Measurements from ENCODE around the gene APOL5. TPM values are rescaled to one million over a fixed set of nuclear protein-coding genes. Genes with fewer than 3 reads are reported as not detected.

APOL5 gene
- total RNA-seq, 1 experiment from 2014 or later, result not detected

DNA sequence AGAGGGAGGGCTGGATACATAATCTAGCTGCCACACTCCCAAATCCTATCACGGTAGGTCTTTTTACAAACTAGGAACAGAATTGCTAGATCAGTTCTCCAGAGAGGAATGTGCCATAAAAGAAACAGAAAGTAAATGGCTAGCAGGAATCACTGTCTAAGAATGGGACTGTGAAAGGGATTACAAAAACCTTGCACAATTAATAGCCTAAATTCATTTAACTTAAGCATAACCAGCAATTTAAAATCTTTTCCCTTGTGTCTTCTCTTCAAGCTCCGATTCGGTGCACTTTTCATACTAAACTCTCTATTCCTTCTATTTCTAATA, 35.2 kb downstream of the APOL5 start (continued):
- TF ChIP-seq E2F4 (CRISPR knock-in tag; IDR thresholded peaks at IDR 0.05; ENCODE audit: borderline replicate concordance, low read depth) (no peak), CREB1 (CRISPR knock-in tag; IDR thresholded peaks at IDR 0.05) (no peak)

GRCh38 chr22:35754761-35755160, 37.1 kb downstream of the APOL5 start:
- Mint-ChIP-seq H3K27ac (no peak overlapping the region), H3K4me1 (peaks cover 34% of the 10 kb centered on the region), H3K27me3 (ENCODE audit: low read depth) (no peaks in the 10 kb centered on the region), H3K36me3 (peaks cover 21% of the 10 kb centered on the region), H3K4me3 (no peak overlapping the region), H3K9me3 (no peaks in the 10 kb centered on the region)
- POLR2A ChIA-PET, result interaction anchor here (0.6 kb wide), 1 partner anchor 57 kb away, joined by 3 read pairs; no protein-coding TSS in a partner anchor
- CTCF ChIA-PET, result interaction anchor here (2.0 kb wide), 1 partner anchor 123 kb away, joined by 9 read pairs; no protein-coding TSS in a partner anchor
- no peak for TF ChIP-seq NR2C2 (CRISPR knock-in tag; IDR thresholded peaks at IDR 0.05)
- no peak for TF ChIP-seq NFE2L1 (CRISPR knock-in tag; IDR thresholded peaks at IDR 0.05)
- TF ChIP-seq, protein P1, sequence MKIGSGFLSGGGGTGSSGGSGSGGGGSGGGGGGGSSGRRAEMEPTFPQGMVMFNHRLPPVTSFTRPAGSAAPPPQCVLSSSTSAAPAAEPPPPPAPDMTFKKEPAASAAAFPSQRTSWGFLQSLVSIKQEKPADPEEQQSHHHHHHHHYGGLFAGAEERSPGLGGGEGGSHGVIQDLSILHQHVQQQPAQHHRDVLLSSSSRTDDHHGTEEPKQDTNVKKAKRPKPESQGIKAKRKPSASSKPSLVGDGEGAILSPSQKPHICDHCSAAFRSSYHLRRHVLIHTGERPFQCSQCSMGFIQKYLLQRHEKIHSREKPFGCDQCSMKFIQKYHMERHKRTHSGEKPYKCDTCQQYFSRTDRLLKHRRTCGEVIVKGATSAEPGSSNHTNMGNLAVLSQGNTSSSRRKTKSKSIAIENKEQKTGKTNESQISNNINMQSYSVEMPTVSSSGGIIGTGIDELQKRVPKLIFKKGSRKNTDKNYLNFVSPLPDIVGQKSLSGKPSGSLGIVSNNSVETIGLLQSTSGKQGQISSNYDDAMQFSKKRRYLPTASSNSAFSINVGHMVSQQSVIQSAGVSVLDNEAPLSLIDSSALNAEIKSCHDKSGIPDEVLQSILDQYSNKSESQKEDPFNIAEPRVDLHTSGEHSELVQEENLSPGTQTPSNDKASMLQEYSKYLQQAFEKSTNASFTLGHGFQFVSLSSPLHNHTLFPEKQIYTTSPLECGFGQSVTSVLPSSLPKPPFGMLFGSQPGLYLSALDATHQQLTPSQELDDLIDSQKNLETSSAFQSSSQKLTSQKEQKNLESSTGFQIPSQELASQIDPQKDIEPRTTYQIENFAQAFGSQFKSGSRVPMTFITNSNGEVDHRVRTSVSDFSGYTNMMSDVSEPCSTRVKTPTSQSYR (CRISPR knock-in tag; IDR thresholded peaks at IDR 0.05), result no peak
- TF ChIP-seq JUN (CRISPR knock-in tag; IDR thresholded peaks at IDR 0.05), result no peak
- TF ChIP-seq PRRX2 (CRISPR knock-in tag; IDR thresholded peaks at IDR 0.05), result no peak
- TF ChIP-seq E2F1 (CRISPR knock-in tag; IDR thresholded peaks at IDR 0.05), result no peak
- TF ChIP-seq NFATC4 (CRISPR knock-in tag; IDR thresholded peaks at IDR 0.05), result no peak
- TF ChIP-seq, protein P2, sequence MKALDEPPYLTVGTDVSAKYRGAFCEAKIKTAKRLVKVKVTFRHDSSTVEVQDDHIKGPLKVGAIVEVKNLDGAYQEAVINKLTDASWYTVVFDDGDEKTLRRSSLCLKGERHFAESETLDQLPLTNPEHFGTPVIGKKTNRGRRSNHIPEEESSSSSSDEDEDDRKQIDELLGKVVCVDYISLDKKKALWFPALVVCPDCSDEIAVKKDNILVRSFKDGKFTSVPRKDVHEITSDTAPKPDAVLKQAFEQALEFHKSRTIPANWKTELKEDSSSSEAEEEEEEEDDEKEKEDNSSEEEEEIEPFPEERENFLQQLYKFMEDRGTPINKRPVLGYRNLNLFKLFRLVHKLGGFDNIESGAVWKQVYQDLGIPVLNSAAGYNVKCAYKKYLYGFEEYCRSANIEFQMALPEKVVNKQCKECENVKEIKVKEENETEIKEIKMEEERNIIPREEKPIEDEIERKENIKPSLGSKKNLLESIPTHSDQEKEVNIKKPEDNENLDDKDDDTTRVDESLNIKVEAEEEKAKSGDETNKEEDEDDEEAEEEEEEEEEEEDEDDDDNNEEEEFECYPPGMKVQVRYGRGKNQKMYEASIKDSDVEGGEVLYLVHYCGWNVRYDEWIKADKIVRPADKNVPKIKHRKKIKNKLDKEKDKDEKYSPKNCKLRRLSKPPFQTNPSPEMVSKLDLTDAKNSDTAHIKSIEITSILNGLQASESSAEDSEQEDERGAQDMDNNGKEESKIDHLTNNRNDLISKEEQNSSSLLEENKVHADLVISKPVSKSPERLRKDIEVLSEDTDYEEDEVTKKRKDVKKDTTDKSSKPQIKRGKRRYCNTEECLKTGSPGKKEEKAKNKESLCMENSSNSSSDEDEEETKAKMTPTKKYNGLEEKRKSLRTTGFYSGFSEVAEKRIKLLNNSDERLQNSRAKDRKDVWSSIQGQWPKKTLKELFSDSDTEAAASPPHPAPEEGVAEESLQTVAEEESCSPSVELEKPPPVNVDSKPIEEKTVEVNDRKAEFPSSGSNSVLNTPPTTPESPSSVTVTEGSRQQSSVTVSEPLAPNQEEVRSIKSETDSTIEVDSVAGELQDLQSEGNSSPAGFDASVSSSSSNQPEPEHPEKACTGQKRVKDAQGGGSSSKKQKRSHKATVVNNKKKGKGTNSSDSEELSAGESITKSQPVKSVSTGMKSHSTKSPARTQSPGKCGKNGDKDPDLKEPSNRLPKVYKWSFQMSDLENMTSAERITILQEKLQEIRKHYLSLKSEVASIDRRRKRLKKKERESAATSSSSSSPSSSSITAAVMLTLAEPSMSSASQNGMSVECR (CRISPR knock-in tag; IDR thresholded peaks at IDR 0.05; ENCODE audit: borderline replicate concordance), result no peak
- TF ChIP-seq NR1H2 (CRISPR knock-in tag; IDR thresholded peaks at IDR 0.05), result no peak
- no peak for TF ChIP-seq ZNF416 (CRISPR knock-in tag; IDR thresholded peaks at IDR 0.05)
- no peak for TF ChIP-seq GABPB1 (CRISPR knock-in tag; IDR thresholded peaks at IDR 0.05)
- TF ChIP-seq, protein P3, sequence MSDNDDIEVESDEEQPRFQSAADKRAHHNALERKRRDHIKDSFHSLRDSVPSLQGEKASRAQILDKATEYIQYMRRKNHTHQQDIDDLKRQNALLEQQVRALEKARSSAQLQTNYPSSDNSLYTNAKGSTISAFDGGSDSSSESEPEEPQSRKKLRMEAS (CRISPR knock-in tag; IDR thresholded peaks at IDR 0.05), result no peak
- TF ChIP-seq, protein P4, sequence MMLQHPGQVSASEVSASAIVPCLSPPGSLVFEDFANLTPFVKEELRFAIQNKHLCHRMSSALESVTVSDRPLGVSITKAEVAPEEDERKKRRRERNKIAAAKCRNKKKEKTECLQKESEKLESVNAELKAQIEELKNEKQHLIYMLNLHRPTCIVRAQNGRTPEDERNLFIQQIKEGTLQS (CRISPR knock-in tag; conservative IDR thresholded peaks at IDR 0.05), result no peak
- TF ChIP-seq, protein P5, sequence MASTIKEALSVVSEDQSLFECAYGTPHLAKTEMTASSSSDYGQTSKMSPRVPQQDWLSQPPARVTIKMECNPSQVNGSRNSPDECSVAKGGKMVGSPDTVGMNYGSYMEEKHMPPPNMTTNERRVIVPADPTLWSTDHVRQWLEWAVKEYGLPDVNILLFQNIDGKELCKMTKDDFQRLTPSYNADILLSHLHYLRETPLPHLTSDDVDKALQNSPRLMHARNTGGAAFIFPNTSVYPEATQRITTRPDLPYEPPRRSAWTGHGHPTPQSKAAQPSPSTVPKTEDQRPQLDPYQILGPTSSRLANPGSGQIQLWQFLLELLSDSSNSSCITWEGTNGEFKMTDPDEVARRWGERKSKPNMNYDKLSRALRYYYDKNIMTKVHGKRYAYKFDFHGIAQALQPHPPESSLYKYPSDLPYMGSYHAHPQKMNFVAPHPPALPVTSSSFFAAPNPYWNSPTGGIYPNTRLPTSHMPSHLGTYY (CRISPR knock-in tag; IDR thresholded peaks at IDR 0.05), result no peak
- no peak for TF ChIP-seq SOX15 (CRISPR knock-in tag; IDR thresholded peaks at IDR 0.05)
- ATAC-seq (no peak), DNase-seq (ENCODE audit: low spot score) (no peak)
